DMS114 treated with DMSO at 0.1 percent for 48 hours (cell line): ENCODE results near the gene PACSIN2.

Source experiments
- DNase-seq: peaks from one replicate; lab custom pipeline; 2025; ENCODE audit not compliant: unreplicated experiment; lab: John Stamatoyannopoulos, UW

The PACSIN2 gene

DNA sequence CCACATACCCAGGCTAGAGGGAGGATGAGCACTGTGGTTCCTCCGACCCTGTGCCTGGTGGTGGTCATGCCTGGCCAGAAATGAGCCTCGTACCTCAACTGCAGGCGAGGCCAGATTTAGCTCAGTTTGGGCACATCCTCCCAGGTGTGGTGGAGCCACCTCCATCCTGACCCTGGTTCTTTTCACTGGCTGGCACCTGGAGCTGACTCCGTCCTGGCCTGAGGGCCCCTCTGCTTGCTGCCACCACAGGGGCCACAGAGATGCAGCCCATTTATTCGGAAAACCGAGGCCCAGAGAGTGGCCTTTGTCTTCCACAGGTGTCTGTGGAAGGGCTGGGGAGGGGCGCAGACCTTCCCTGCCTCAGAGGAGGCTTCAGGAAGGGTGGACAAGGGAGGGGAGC is 148.8 kb downstream of the PACSIN2 start:
- DNase-seq = no peak

DNA sequence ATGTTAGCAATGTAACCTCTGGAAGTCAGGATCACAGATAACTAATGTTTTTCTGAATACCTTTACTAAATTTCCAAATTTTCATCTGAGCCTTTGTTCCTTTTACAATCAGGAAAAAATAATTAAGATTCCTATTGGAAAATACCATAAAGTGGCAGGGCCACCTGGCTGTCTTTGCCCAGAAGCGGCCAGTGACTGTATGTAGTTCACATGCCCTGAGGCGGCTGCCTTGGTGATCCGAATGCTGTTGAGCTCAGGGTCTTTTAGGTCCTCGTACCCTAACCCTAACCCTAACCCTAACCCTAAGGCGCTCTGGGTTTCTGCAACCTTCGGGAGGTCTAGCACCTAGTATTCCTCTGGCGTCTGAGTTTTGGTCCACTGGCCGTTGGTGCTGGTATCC is 149.4 kb downstream of the PACSIN2 start:
- DNase-seq = no peak

DNA sequence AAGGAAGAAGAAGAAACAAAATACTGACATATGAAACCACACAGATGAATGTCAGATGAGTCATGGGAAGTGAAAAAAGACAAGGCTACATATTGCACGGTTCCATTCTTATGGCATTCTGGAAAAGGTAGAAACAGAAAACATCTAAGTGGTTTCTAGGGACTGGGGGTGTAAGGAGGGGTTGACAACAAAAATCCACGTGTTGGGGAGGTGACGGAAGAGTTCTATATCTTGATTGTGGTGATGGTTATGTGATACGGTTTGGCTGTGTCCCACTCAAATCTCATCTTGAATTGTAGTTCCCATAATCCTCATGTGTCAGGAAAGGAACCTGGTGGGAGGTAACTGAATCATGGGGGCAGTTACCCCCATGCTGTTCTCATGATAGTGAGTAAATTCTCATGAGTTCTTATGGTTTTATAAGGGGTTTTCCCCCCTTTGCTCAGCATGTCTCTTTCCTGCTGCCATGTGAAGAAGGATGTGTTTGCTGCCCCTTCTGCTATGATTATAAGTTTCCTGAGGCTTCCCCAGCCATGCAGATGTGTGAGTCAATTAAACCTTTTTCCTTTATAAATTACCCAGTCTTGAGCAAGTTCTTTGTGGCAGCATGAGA is 151.5 kb downstream of the PACSIN2 start:
- DNase-seq = no peak

DNA sequence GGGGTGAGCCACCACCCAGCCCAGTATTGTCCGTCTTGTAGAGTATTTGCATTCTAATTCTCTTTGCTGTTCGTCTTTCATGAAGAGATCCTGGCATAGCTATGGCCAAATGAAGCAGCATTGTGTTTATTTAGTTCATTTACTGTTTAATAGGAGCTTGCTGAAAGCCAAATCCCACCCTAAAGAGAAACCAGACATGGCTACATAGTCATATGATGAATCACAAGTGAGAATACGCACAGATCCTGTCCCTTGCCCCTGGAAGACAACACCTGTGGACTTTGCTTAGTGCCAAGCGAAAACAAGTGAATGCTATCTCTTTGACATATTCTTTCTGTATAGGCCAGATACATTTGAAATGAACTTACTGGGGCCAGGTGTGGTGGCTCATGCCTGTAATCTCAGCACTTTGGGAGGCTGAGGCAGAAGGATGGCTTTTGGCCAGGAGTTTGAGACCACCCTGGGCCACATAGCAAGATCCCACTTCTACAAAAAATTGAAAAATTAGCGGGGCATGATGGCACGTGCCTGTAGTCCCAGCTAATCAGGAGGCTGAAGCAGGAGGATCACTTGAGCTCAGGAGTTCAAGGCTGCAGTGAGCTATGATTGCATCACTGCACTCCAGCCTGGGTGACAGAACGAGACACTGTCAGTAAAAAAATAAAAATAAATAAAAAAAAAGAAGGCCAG is 152.8 kb downstream of the PACSIN2 start:
- no peak for DNase-seq

DNA sequence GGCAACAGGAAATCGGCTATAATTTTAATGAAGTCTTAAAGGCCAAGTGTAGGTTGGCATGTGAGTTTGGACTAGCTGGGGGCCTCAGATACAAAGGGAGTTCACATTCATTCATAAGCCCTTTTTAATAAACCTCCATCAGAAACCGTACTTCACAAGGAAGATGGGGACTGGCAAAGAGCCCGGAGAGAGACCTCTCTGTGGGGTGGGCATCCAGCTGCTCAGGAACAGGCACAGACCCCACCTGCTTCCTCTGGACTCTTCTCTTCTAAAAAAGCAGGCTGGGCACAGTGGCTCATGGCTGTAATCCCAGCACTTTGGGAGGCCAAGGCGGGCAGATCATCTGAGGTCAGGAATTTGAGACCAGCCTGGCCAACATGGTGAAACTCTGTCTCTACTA is 154.0 kb downstream of the PACSIN2 start:
- no peak for DNase-seq

DNA sequence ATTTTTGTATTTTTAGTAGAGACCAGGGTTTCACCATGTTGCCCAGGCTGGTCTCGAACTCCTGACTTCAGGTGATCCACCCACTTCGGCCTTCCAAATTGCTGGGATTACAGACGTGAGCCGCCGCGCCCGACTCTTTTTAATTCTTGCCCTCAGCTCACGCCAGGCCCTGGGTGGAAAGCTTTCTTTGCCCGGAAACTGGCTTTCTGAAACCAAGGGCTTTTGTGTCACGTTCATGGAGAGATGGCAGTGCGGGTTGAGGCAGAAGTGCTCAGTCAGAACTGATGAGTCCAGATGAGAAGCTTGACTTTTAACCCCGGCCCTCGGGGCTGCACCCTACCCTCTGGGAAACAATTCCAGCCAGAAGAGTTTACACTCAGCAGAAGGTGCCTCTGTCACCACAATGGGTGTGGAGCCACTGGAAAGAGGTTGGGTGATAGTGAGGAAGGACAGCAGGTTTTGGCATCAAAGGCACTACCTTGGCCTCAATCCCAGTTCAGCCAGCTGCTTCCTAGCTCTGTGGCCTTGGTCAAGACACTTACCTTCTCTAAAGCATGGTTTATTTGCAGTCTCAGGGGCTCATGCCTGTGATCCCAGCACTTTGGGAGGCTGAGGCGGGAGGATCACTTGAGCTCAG is 157.0 kb downstream of the PACSIN2 start:
- DNase-seq = no peak

DNA sequence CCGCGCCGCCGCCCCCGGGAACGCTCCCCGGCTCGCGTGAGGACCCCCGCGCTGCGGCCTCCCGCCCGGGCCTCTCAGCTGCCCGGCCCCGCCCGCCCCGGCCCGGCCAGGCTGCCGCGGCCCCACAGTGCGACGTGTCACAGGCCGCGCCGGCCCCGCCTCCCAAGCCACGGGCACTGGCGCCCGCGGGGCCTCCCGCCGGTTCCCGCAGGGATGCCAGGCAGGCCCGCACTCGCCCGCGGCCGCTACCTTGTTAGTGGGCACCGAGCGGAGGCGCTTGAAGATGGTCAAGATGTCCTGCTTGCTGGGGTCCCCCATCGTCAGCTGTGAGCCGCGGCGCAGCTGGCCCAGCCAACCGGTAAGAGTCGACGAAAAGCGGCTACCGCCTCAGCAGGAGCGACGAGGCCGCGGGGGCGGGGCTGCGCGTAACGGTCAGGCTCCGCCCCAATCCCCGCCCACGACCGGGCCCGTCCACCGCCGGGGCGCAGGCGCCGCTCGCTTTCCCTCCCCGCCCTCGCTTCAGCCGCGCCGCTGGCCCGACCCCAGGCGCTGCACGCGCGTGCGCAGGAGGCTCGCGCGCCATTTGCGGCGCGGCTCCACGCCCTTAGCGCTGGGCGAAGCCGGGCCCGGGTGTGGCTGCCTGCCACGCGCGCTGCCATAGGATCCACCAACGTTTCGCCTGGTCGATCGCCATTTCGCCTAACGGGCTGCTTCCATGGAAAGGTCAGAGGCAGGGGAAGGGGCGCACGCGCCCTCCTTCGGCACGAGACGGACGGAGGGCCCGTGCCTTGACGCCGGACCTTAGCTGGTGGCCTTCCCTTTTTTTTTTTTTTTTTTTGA is 157.9 kb downstream of the PACSIN2 start, which contains the start of gene ARFGAP3:
Gene ARFGAP3, minus strand, starts transcription at position 409 of the 840 bp plus-strand sequence. Its CDS starts 91 bp downstream, at position 318.
- peak; percentile 80 for DNase-seq

DNA sequence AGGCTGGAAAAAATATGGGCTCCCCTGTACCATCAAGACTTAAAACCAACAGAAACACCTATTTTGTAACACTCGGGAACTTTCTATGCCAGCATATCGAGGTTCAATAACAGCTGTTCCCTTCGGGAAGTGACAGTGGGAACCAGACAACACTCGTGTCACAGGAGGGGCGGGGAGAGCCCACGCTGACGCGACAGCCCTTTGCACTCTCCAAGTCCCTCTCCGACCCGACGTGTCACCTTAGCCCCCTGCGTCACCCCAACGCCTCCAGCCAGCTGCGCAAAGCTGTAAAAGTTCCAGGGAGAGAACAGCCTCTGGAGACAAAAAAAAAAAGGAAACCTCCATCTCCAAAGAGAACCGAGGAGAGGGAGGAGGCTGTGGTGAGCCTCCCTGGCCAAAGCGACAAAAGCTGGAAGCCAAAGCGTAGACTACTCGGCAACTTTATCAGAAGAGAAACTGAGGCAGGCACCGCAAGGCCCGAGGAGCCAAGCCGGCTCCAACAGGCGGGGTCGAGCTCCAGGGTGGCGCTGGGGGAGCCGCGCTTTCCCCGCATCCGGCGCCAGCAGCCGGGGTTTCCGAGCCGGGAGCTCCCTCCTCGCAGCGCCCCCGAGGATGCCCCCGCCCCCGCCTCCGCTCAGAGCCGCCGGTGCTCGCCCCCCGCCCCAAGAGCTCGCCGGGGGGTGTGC is 158.6 kb downstream of the PACSIN2 start:
- DNase-seq = no peak

DNA sequence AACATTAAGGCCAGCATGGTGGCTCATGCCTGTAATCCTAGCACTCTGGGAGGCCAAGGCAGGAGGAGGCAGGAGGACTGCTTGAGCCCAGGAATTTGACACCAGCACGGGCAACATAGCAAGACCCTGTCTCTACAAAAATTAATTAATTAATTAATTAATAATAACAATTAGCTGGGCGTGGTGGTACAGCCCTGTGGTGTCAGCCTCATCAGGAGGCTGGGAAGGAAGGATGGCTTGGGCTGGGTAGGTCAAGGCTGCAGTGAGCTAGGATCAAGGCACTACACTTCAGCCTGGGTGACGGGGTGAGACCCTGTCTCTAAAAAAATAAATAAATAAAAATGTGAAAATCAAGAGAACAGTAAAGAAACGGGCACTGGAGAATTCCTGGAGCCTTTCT is 159.2 kb downstream of the PACSIN2 start:
- no peak for DNase-seq

DNA sequence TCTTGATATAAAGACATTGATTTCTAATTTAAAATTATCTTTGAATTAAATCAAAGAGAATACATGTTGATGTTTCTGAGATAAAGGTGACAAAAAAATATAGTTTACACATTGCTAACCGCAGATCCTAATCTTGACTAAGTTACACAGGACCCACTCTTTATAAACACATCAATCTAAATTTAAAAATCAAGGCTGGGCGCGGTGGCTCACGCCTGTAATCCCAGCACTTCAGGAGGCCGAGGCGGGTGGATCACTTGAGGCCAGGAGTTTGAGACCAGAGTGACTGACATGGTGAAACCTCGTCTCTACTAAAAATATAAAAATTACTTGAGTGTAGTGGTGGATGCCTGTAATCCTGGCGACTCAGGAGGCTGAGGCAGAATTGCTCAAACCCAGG is 159.7 kb downstream of the PACSIN2 start:
- DNase-seq = no peak

DNA sequence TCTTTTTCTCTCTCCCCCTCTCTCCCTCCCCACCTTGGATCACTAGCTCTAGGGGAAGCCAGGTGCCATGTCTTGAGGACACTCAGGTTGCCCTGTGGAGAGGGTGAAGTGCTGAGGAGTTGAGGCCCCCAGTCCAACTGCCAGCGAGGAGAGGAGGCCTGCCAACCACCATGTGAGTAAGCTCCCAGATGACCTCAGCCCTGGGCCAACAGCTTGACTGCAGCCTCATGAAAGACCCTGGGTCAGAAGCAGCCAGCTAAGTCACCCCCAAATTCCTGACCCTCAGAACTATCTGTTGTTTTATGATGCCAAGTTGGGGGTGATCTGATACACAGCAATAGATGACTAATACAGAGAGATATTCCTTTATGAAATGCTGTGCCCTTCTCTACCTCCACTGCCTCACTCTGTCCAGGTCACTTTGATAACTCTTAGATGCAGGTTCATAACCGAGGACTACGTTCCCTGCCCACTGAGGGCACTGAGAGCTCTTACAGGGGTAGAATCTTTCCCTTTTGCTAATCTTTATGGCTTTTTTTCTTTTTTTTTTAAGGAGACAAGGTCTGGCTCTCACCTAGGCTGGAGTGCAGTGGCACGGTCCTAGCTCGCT is 165.9 kb downstream of the PACSIN2 start:
- DNase-seq = no peak

DNA sequence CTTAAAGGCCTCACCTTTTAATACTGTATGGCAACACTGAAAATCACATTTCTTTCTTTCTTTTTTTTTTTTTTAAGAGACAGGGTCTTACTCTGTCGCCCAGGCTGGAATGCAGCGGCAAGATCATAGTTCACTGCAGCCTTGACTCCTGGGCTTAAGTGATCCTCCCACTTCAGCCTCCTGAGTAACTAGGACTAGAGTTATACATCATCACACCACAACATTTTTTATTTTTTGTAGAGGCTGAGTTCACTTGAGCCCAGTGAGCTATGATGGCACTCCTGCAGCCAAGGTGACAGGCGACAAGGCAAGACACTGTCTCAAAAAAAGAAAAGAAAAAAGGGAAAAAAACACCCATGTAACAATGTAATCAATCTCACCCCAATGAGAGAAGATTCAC is 167.8 kb downstream of the PACSIN2 start:
- DNase-seq = no peak

DNA sequence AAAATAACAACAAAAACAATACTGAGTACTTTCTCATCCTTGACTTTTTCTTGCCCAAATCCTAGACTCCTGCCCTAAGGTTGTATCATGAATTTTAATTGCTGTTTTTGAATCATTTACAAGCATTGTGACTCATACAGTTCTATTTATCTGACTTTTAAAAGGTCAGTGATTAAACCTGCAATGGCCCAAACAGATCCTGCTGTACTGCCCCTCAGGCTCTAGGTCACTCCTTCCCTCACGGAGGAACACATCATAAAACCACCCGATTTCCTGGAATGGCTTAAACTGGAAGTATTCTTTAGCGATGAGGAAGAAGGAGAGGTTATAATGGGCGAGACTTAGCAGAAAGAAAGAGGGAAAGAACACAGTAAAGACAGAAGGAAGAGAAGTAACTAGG is 170.2 kb downstream of the PACSIN2 start:
- no peak for DNase-seq

DNA sequence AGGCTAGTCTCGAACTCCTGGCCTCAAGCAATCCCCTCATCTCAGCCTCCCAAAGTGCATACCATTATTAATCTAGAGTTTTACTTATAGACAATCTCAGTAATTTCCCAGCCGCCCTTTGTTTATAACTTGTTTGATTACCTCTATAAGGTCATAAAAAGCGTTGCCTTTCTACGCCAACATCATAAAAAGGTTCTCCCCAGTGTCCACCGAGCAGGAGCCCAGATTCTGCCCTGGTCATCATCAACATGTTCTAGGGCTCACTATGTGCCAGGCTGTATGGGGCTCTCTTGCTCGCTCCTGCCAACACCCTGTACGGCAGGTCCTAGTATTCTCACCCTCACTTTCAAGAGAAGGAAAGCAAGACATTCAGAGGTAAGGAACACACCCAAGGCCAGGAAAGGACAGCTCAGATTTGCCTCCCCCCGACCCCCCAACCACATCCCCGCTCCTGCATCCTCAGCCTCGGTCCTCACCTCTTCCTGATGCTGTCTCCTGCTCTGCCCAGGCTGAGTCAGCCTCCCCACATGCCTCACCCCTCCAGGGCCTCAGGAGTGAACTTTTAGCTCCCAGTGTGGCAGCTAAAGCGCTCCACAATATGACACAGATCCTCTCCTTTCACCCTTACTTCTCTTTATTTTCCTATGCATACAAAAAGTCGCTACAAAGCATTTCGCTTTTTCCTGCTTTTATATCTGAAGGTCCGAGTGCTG is 172.1 kb downstream of the PACSIN2 start:
- DNase-seq = no peak

DNA sequence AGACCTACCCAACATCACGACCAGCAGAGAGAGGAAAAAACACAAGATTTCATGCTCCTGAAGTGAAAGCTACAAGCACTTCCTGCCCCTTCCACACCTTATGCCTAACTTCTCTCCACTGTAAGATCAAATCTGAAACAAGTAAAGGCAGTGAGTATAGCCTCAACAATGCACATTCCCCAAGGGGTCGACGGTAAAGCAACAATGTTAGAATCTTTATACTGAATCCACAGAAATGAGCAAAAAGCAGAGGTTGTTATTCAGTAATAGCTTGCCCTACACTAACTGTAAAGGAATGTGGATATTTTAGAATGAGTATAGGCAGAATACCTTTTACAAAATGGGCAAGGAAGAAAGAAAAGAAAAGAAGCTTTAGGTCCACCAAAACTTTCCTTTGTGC is 173.5 kb downstream of the PACSIN2 start:
- DNase-seq = no peak

DNA sequence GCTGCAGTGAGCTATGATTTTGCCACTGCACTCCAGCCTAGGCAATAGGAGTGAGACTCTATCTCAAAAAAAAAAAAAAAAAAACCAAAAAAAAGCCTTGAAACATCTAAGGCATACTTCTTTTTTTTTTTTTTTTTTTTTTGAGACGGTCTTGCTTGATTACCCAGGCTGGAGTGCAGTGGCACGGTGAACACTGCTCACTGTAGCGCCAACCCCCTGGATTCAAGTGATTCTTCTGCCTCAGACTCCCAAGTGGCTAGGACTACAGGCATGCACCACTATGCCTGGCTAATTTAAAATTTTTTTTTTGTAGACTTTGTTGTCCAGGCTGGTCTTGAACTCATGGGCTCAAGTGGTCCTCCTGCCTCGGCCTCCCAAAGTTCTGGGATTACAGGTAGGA is 177.4 kb downstream of the PACSIN2 start:
- DNase-seq = no peak

DNA sequence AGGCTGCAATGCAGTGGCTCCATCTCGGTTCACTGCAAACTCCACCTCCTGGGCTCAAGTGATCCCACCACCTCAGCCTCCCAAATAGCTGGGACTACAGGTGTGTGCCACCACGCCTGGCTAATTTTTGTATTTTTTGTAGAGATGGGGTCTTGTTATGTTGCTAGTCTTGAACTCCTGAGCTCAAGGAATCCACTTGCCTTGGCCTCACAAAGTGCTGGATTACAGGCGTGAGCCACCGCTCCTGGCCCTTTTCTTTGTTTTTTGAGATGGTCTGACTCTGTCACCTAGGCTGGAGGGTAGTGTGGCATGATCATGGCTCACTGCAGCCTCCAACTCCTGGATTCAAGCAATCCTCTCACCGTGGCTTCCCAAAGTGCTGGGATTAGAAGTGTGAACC is 178.9 kb downstream of the PACSIN2 start:
- DNase-seq = no peak

DNA sequence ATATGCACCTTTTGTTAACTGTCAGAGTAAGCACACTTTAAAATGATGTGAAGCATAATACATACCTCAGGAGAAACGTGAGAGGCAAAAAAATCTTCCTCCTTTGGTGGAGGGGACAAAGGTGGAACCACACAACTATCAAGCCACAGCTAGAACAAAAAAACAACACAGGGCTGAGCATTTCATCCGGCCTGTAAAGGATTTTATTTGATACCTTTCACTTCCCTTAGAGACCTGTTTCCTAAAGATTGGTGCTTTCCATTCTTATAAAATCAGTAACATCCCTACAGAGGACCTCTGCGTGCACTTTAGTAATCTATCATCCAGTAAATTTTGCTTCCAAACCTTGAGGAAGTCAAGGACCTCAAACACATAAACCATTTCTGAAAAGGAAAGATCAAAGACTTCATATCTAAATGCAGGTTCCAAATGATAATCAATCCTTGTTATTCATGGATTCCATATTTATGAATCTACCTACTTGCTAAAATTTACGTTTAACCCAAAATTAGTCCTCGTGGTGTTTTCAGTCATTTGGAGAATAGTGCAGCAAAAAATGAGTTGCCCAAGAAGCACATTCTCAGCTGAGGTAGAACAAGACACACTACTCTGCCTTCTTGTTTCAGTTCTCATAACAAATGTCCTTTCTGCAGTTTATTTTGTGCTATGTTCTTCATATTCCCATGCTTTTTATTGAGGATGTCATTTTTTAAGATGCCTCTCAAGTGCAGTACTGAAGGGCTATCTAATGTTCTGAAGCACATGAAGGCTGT is 180.6 kb downstream of the PACSIN2 start:
- DNase-seq = no peak

DNA sequence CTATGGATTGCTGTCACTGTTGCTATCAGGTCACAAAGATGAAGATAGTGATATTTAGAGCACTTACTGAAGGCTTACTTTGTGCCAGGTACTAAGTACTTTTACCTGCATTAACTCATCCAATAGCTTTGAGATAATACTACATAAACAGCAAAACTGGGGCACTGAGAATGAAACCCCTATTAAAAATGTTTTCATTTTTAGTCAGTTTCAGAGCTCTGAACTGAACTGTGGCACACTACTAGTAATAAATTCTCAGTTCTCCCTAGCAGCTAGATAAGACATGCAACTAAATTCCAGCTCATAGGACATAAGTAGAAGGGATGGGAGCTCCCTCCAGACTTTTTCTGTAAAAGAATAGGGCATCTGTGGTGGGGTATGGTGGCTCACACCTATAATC is 181.8 kb downstream of the PACSIN2 start:
- DNase-seq = no peak
